ENCODE results near the gene STARD8. TPM values are rescaled to one million over a fixed set of nuclear protein-coding genes. Genes with fewer than 3 reads are reported as not detected.

STARD8 gene
- total and polyA plus RNA-seq, 7 donors: 0.92 to 10.7 (median 5.3) TPM

- intact Hi-C loops (cut with DNase I): no loop called here
- Histone ChIP-seq H3K27me3 (peaks cover 0 to 8% (median 0%) of the 10 kb centered on the region in 3 donors), H3K27ac (no peak overlapping the region), H3K9me3 (no peaks in the 10 kb centered on the region), H3K36me3 (no peaks in the 10 kb centered on the region), H3K4me1 (peaks cover 0 to 5% (median 0%) of the 10 kb centered on the region in 4 donors), H3K4me3 (no peak overlapping the region)
- 85 to 95% methylated on average over 4 of the region's 4 CpGs for WGBS, 2 donors
- TF ChIP-seq POLR2AphosphoS5 (IDR thresholded peaks at IDR 0.05) (no peak), EP300 (IDR thresholded peaks at IDR 0.05) (no peak), POLR2A (IDR thresholded peaks at IDR 0.05) (no peak), CTCF (IDR thresholded peaks at IDR 0.05) (no peak)
- no peak for DNase-seq
Observed at GRCh38 chrX:68690936-68691501, 43.6 kb downstream of the STARD8 start.

GRCh38 chrX:68691921-68692320 is 44.5 kb downstream of the STARD8 start:
- no peaks in the 10 kb centered on the region for H3K36me3 ChIP-seq
- TF ChIP-seq CTCF (IDR thresholded peaks at IDR 0.05): no peak
- H3K27ac ChIP-seq: no peak overlapping the region
- peaks cover 0 to 3% (median 0%) of the 10 kb centered on the region in 3 donors for H3K27me3 ChIP-seq
- 94 to 95% methylated on average over 2 of the region's 2 CpGs for WGBS, 2 donors
- peaks cover 0 to 5% (median 0%) of the 10 kb centered on the region in 4 donors for H3K4me1 ChIP-seq
- H3K9me3 ChIP-seq: no peaks in the 10 kb centered on the region
- H3K4me3 ChIP-seq: no peak overlapping the region
- no peak for DNase-seq
- intact Hi-C loops (cut with DNase I): no loop called here

GRCh38 chrX:68692651-68693050 is 45.2 kb downstream of the STARD8 start:
- Histone ChIP-seq H3K9me3 (no peaks in the 10 kb centered on the region), H3K4me3 (no peak overlapping the region), H3K27me3 (peaks cover 0 to 3% (median 0%) of the 10 kb centered on the region in 3 donors), H3K27ac (no peak overlapping the region), H3K36me3 (no peaks in the 10 kb centered on the region), H3K4me1 (peaks cover 0 to 5% (median 0%) of the 10 kb centered on the region in 4 donors)
- 97 to 98% methylated on average over 1 of the region's 1 CpG for WGBS, 2 donors
- intact Hi-C loops (cut with DNase I): no loop called here
- no peak for DNase-seq
- TF ChIP-seq POLR2AphosphoS5 (IDR thresholded peaks at IDR 0.05): no peak
- no peak for TF ChIP-seq POLR2A (IDR thresholded peaks at IDR 0.05)
- no peak for TF ChIP-seq EP300 (IDR thresholded peaks at IDR 0.05)
- TF ChIP-seq CTCF (IDR thresholded peaks at IDR 0.05): no peak

- H3K36me3 ChIP-seq: no peaks in the 10 kb centered on the region
- peaks cover 0 to 3% (median 0%) of the 10 kb centered on the region in 3 donors for H3K27me3 ChIP-seq
- WGBS, 2 donors: 2% methylated on average over 80 to 81 of the region's 81 CpGs
- H3K27ac ChIP-seq: peak overlapping the region; percentile 56 to 77 (median 64)
- no peaks in the 10 kb centered on the region for H3K9me3 ChIP-seq
- TF ChIP-seq POLR2AphosphoS5 (IDR thresholded peaks at IDR 0.05) (peak in 3 of 4 donors; percentile 64 to 74 (median 71)), CTCF (IDR thresholded peaks at IDR 0.05) (no peak)
- DNase-seq: peak; percentile 90
- intact Hi-C loops (cut with DNase I): no loop called here
- peaks cover 0 to 5% (median 0%) of the 10 kb centered on the region in 4 donors for H3K4me1 ChIP-seq
- peak overlapping the region; percentile 40 to 59 (median 54) for H3K4me3 ChIP-seq
Observed at GRCh38 chrX:68693481-68694434, 46.3 kb downstream of the STARD8 start.
